ENCODE measurements around the gene SPACDR. TPM values are rescaled to one million over a fixed set of nuclear protein-coding genes. Genes with fewer than 3 reads are reported as not detected.
"Not testable (repeated sequence)": the region's sequence is repeated elsewhere in the genome, so short reads cannot be mapped to it uniquely, and the experiment has no call there.

Gene SPACDR
- total and polyA plus RNA-seq, 12 donors = 0.36 to 2.9 (median 0.64) TPM; not detected in 6

GRCh38 chr7:100509231-100509630 is 45.2 kb upstream of the SPACDR start:
- Histone ChIP-seq H3K4me1 (replicated peaks in 1 of 2) (no peaks in the 10 kb centered on the region), H3K27me3 (no peaks in the 10 kb centered on the region), H3K9me3 (replicated peaks in 1 of 3) (no peaks in the 10 kb centered on the region), H3K27ac (no peak overlapping the region), H3K36me3 (replicated peaks in 1 of 2) (no peaks in the 10 kb centered on the region), H3K4me3 (no peak overlapping the region)
- TF ChIP-seq CTCF (IDR thresholded peaks at IDR 0.05) = no peak
- no peak for TF ChIP-seq POLR2A (IDR thresholded peaks at IDR 0.05)
- 74 to 80% (median 77%) methylated on average over 14 to 15 of the region's 15 CpGs for WGBS, 4 donors
- intact Hi-C loops (cut with DNase I) = no loop called here
- DNase-seq = peak in 4 of 7 donors; percentile 25 to 62 (median 34)

GRCh38 chr7:100506356-100506923 is 42.4 kb upstream of the SPACDR start:
- Histone ChIP-seq H3K27ac (no peak overlapping the region), H3K27me3 (no peaks in the 10 kb centered on the region), H3K9me3 (replicated peaks in 1 of 3) (no peaks in the 10 kb centered on the region), H3K4me3 (no peak overlapping the region), H3K4me1 (replicated peaks in 1 of 2) (no peaks in the 10 kb centered on the region), H3K36me3 (replicated peaks in 1 of 2) (no peaks in the 10 kb centered on the region)
- no peak for DNase-seq
- TF ChIP-seq POLR2A (IDR thresholded peaks at IDR 0.05) (no peak), CTCF (IDR thresholded peaks at IDR 0.05) (no peak)
- 63 to 70% (median 68%) methylated on average over 8 of the region's 8 CpGs for WGBS, 4 donors
- intact Hi-C loops (cut with DNase I) = no loop called here

- Histone ChIP-seq H3K4me3 (no peak overlapping the region), H3K9me3 (replicated peaks in 1 of 3) (no peaks in the 10 kb centered on the region), H3K27ac (no peak overlapping the region), H3K36me3 (replicated peaks in 1 of 2) (no peaks in the 10 kb centered on the region), H3K4me1 (replicated peaks in 1 of 2) (no peaks in the 10 kb centered on the region), H3K27me3 (no peaks in the 10 kb centered on the region)
- no peak for DNase-seq
- TF ChIP-seq CTCF (IDR thresholded peaks at IDR 0.05) (no peak), POLR2A (IDR thresholded peaks at IDR 0.05) (no peak)
- intact Hi-C loops (cut with DNase I) = no loop called here
- WGBS, 4 donors = 89 to 97% (median 94%) methylated on average over 9 of the region's 9 CpGs
These were observed 41.0 kb upstream of the SPACDR start for GRCh38 chr7:100504887-100505611.

DNA sequence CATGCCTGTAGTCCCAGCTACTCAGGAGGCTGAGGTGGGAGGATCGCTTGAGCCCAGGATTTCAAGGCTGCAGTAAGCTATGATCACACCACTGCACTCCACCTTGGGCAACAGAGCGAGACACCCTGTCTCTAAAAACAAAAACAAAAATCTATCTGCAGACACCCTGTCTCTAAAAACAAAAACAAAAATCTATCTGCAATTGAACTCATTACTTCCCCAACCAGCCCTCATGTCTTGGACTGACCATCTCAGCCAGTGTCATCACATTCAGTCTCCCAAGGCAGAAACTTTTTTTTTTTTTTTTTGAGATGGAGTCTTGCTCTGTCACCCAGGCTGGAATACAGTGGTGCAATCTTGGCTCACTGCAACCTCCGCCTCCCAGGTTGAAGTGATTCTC is 40.0 kb upstream of the SPACDR start:
- 91 to 98% (median 94%) methylated on average over 3 of the region's 3 CpGs for WGBS, 4 donors
- H3K36me3 ChIP-seq (replicated peaks in 1 of 2); H3K27me3 ChIP-seq; H3K4me1 ChIP-seq (replicated peaks in 1 of 2); intact Hi-C loops (cut with DNase I); H3K9me3 ChIP-seq (replicated peaks in 1 of 3); DNase-seq; H3K27ac ChIP-seq; H3K4me3 ChIP-seq: not testable (repeated sequence)

- DNase-seq; H3K9me3 ChIP-seq (replicated peaks in 1 of 3); H3K27me3 ChIP-seq; H3K4me1 ChIP-seq (replicated peaks in 1 of 2); intact Hi-C loops (cut with DNase I); H3K4me3 ChIP-seq; H3K36me3 ChIP-seq (replicated peaks in 1 of 2); H3K27ac ChIP-seq: not testable (repeated sequence)
- WGBS, 4 donors = 84 to 95% (median 89%) methylated on average over 2 of the region's 2 CpGs
These were observed 36.7 kb upstream of the SPACDR start for GRCh38 chr7:100500743-100501142.

Measured in adrenal gland (tissue), 12 donors.